ENCODE results near the gene KIAA1671. TPM values are rescaled to one million over a fixed set of nuclear protein-coding genes. Genes with fewer than 3 reads are reported as not detected.

KIAA1671 gene
- total RNA-seq, 4 donors from 2014 or later: 7.3 to 15.1 (median 10.2) TPM

- no peak for TF ChIP-seq CTCF (IDR thresholded peaks at IDR 0.05; ENCODE audit: low read depth)
These were observed 255.8 kb downstream of the KIAA1671 start for GRCh38 chr22:25208328-25208727.

- TF ChIP-seq CTCF (IDR thresholded peaks at IDR 0.05; ENCODE audit: low read depth): no peak
These were observed 256.4 kb downstream of the KIAA1671 start for GRCh38 chr22:25208743-25209505.

GRCh38 chr22:25210793-25211192 lies 258.3 kb downstream of the KIAA1671 start:
- no peak for TF ChIP-seq CTCF (IDR thresholded peaks at IDR 0.05; ENCODE audit: low read depth)

GRCh38 chr22:25212337-25212736 lies 259.8 kb downstream of the KIAA1671 start:
- no peak for TF ChIP-seq CTCF (IDR thresholded peaks at IDR 0.05; ENCODE audit: low read depth)

GRCh38 chr22:25213221-25213620 lies 260.7 kb downstream of the KIAA1671 start:
- no peak for TF ChIP-seq CTCF (IDR thresholded peaks at IDR 0.05; ENCODE audit: low read depth)

- no peak for TF ChIP-seq CTCF (IDR thresholded peaks at IDR 0.05; ENCODE audit: low read depth)
These were observed 263.7 kb downstream of the KIAA1671 start for GRCh38 chr22:25216230-25216629.

GRCh38 chr22:25219211-25219689 lies 266.7 kb downstream of the KIAA1671 start, which contains the start of gene CRYBB2:
Gene CRYBB2, plus strand, starts transcription at chr22:25219639. Its CDS starts 1,791 bp downstream, at chr22:25221430.
- TF ChIP-seq CTCF (IDR thresholded peaks at IDR 0.05; ENCODE audit: low read depth): no peak

Measured in subcutaneous adipose tissue (tissue), 4 donors.